GM12878 (cell line): ENCODE results near the gene LOXL4. TPM values are rescaled to one million over a fixed set of nuclear protein-coding genes. Genes with fewer than 3 reads are reported as not detected.

Experiments
- ATAC-seq: fragments of 200-7000 bp; cut with Tn5 transposase; 3 replicates; pipeline ENCODE4 v1.9.1; 2020; ENCODE audit warnings: mild to moderate bottlenecking, moderate library complexity
- BruUV-seq: library from RNA; stranded (reverse); fragments of 400-500 nt; replicated peaks from 2 replicates; lab custom pipeline; 2021; lab: Mats Ljungman, UMichigan
- CTCF ChIA-PET: fragments of 300-600 bp; sonication (Branson Sonifier 250); formaldehyde crosslinking; extraction: SDS; loops from one replicate; lab custom pipeline; 2021; ENCODE audit warnings: inconsistent platforms; lab: Yijun Ruan, JAX
- POLR2A ChIA-PET: fragments of 350-600 bp; formaldehyde crosslinking; extraction: SDS; loops from one replicate; lab custom pipeline; 2021; ENCODE audit warnings: inconsistent platforms; lab: Charles Lee
- RAD21 ChIA-PET: fragments of 300-600 bp; sonication (Branson Sonifier 250); formaldehyde crosslinking; loops from one replicate; lab custom pipeline; 2023; ENCODE audit warnings: antibody characterized with exemption; ENCODE audit not compliant: unreplicated experiment; lab: Charles Lee
- SMC1A ChIA-PET: fragments of 300-600 bp; sonication (Branson Sonifier 250); formaldehyde crosslinking; loops from one replicate; lab custom pipeline; 2023; ENCODE audit not compliant: unreplicated experiment, uncharacterized antibody; lab: Charles Lee
- DNase-seq: peaks from one replicate; pipeline ENCODE4 v3.0.0-alpha.2; 2011; ENCODE audit warnings: low read depth, low spot score
- FAIRE-seq: peaks from 3 replicates; lab custom pipeline; 2011; peaks lifted over from hg19 to GRCh38; lab: Jason Lieb, UNC
- H2AFZ ChIP-seq: 2 replicates; pipeline ENCODE4 v1.6.0; 2011; ENCODE audit warnings: low read depth, low read length, control low read depth; ENCODE audit not compliant: control insufficient read depth
- H3K27ac ChIP-seq: 2 replicates; pipeline ENCODE4 v1.5.1; 2011; ENCODE audit warnings: control low read depth; ENCODE audit not compliant: control insufficient read depth, insufficient read depth
- H3K27me3 ChIP-seq, 2 experiments: replicated peaks in 1 of 2; 2 replicates each; pipeline versions ENCODE4 v1.6.0 to v1.6.1; 2011; ENCODE audit warnings: low read length in 1 of 2; ENCODE audit not compliant: control insufficient read depth in 2 of 2, insufficient read depth in 2 of 2
- H3K36me3 ChIP-seq, 2 experiments: 2 replicates each; pipeline ENCODE4 v1.5.1; 2011; ENCODE audit warnings: low read length in 1 of 2; ENCODE audit not compliant: control insufficient read depth in 2 of 2, insufficient read depth in 2 of 2
- H3K4me1 ChIP-seq: 2 replicates; pipeline ENCODE4 v1.6.1; 2011; ENCODE audit warnings: mild to moderate bottlenecking, low read length, moderate library complexity, mixed read lengths; ENCODE audit not compliant: control insufficient read depth, insufficient read depth
- H3K4me2 ChIP-seq: 2 replicates; pipeline ENCODE4 v1.6.0; 2011; ENCODE audit warnings: control low read depth; ENCODE audit not compliant: control insufficient read depth, insufficient read depth
- H3K4me3 ChIP-seq: fragments of 200-600 bp; sonication (generic); 2 replicates; pipeline ENCODE4 v1.5.1; 2016
- H3K79me2 ChIP-seq: 2 replicates; pipeline ENCODE4 v1.6.0; 2011; ENCODE audit warnings: low read length; ENCODE audit not compliant: control insufficient read depth, insufficient read depth
- H3K9ac ChIP-seq: 2 replicates; pipeline ENCODE4 v1.8.0; 2011; ENCODE audit warnings: low read length, control low read depth, mixed read lengths; ENCODE audit not compliant: control insufficient read depth, insufficient read depth
- H3K9me3 ChIP-seq: replicated peaks from 3 replicates; pipeline ENCODE4 v1.5.1; 2011; ENCODE audit warnings: mild to moderate bottlenecking, low read length; ENCODE audit not compliant: control insufficient read depth, insufficient read depth
- H4K20me1 ChIP-seq: 2 replicates; pipeline ENCODE4 v1.6.0; 2011; ENCODE audit not compliant: control insufficient read depth, insufficient read depth
- BACH1 ChIP-seq: fragments of 450-650 bp; IDR thresholded peaks from 2 replicates; pipeline ENCODE4 v1.6.1; 2017; ENCODE audit warnings: mild to moderate bottlenecking, borderline replicate concordance
- BRCA1 ChIP-seq: IDR thresholded peaks from 2 replicates; pipeline ENCODE4 v1.6.1; 2011; ENCODE audit warnings: low read depth, low read length, improper control_type of control experiment
- HDGF ChIP-seq: fragments of 450-650 bp; IDR thresholded peaks from 2 replicates; pipeline ENCODE4 v1.6.1; 2016; ENCODE audit warnings: antibody characterized with exemption
- JUNB ChIP-seq: IDR thresholded peaks from 2 replicates; pipeline ENCODE4 v1.6.1; 2016; ENCODE audit warnings: antibody characterized with exemption, mild to moderate bottlenecking
- MEF2A ChIP-seq: IDR thresholded peaks from 2 replicates; pipeline ENCODE4 v1.6.1; 2011; ENCODE audit warnings: low read depth, mild to moderate bottlenecking, low read length, moderate library complexity; ENCODE audit not compliant: insufficient read depth
- PAX5 ChIP-seq: IDR thresholded peaks from 2 replicates; pipeline ENCODE4 v1.6.1; 2011; ENCODE audit warnings: low read depth, low read length, borderline replicate concordance
- RAD21 ChIP-seq: IDR thresholded peaks from 2 replicates; pipeline ENCODE4 v1.6.1; 2011; ENCODE audit warnings: mild to moderate bottlenecking, low read depth, low read length, moderate library complexity; ENCODE audit not compliant: insufficient read depth
- SRF ChIP-seq, 2 experiments: IDR thresholded peaks; 2 replicates each; pipeline ENCODE4 v1.6.1; 2011; ENCODE audit warnings: low read depth in 2 of 2, low read length in 2 of 2, mild to moderate bottlenecking in 1 of 2, moderate library complexity in 1 of 2
- ZNF207 ChIP-seq: fragments of 450-650 bp; IDR thresholded peaks from 2 replicates; pipeline ENCODE4 v1.6.1; 2014; ENCODE audit warnings: antibody characterized with exemption, mild to moderate bottlenecking, borderline replicate concordance
- WGBS: methylation state at CpG from one replicate; pipeline ENCODE4 v1.1.6; 2016; ENCODE audit warnings: low lambda C conversion rate; ENCODE audit not compliant: insufficient replicate concordance, insufficient coverage; ENCODE audit errors: missing lambda C conversion rate; 5-methylcytosine and 5-hydroxymethylcytosine counted together
- in situ Hi-C: fragments of 300-500 bp; cut with MboI; formaldehyde crosslinking; loops from 9 replicates; pipeline ENCODE4 v1.14.3; 2018; ENCODE audit warnings: mixed read lengths
- intact Hi-C: fragments of 100-400 bp; cut with micrococcal nuclease; formaldehyde crosslinking; loops from one replicate; pipeline ENCODE4 v1.14.2; 2022; ENCODE audit not compliant: unreplicated experiment
- polyA plus RNA-seq, 11 experiments: library from polyadenylated mRNA; depleted of rRNA in 4 of 11; unstranded in 6 of 11; stranded (reverse) in 5 of 11; fragments of >200 nt; fragmentation: Nextera tagmentation in 4 of 11; fragmentation: Illumina TruSeq in 1 of 11; extraction: Ambion mirVana in 4 of 11; extraction: Trizol in 1 of 11; gene quantifications; 1 replicate in 1 of 11; 2 replicates in 10 of 11; pipeline versions ENCODE4 v1.2.1 to v1.2.3, GENCODE V29; 2011 to 2016; ENCODE audit warnings: inconsistent platforms in 2 of 11, missing spikeins in 2 of 11, low read depth in 1 of 11
- total RNA-seq, 4 experiments: library from RNA; depleted of rRNA in 3 of 4; stranded (reverse); fragments of >200 nt in 3 of 4; fragmentation: Illumina TruSeq in 1 of 4; extraction: Trizol in 1 of 4; gene quantifications; 2 replicates each; pipeline versions ENCODE4 v1.2.1 to v1.2.3, GENCODE V29; 2013 to 2021
- TF ChIP-seq, protein P1 (sequence below): fragments of 150-350 bp; IDR thresholded peaks from 2 replicates; pipeline ENCODE4 v1.6.1; 2014; ENCODE audit warnings: mild to moderate bottlenecking, low read depth, low read length
- TF ChIP-seq, protein P2 (sequence below): IDR thresholded peaks from 2 replicates; pipeline ENCODE4 v1.6.1; 2011; ENCODE audit warnings: borderline replicate concordance, low read depth, mild to moderate bottlenecking, moderate library complexity, mixed read lengths, low read length; ENCODE audit not compliant: insufficient read depth; ENCODE audit errors: extremely low read length
- TF ChIP-seq, protein P3 (sequence below): fragments of 450-650 bp; formaldehyde crosslinking; IDR thresholded peaks from 2 replicates; pipeline ENCODE4 v1.4.0; 2022; ENCODE audit warnings: mild to moderate bottlenecking, moderate library complexity
- TF ChIP-seq, protein P4 (sequence below): fragments of 150-350 bp; IDR thresholded peaks from 2 replicates; pipeline ENCODE4 v1.6.1; 2016; ENCODE audit warnings: low read depth, low read length

The LOXL4 gene
- total and polyA plus RNA-seq, 10 of the 15 experiments (the other 5 are each of a cell fraction or from before 2014, with no cell fraction given), result 0.02 to 0.12 (median 0.08) TPM; not detected in 3

DNA sequence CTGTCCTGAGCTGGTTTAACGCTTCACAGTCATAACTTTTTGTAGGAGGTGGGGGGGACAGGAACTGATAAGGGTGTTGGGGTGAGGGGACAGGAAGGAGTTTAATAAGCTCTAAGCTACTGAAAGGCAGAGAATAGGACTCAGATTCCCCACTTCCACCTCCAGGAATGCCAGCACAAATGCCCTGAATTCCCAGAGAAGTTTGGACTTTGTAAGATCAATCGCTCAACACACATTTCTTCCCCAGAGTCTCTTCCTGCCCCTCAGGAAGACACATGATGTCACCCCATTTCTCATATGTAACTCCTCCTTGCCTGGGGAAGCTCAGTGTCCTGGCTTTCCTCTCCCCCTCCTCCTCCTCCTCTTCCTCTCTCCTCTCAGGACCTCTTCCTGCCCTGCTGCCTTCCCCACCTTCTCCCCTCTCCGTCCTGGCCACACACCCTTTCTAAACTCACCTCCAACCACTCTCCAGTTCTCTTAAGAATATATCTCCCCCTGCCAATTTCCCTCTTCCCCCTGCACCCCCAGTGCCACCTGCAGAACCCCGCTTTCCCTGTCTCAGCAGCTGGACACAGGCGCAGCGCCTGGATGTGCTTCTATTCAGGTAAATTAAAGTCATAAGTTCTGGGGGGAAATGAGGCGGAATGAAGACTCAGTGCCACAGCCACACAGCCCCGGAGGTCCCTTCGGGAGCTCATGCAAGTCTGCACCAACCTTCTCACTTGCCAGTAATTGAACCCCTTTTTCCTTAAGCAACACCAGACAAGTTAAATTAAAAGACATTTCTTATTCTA lies 5.3 kb upstream of the LOXL4 start (continued):
- TF ChIP-seq, protein P1, sequence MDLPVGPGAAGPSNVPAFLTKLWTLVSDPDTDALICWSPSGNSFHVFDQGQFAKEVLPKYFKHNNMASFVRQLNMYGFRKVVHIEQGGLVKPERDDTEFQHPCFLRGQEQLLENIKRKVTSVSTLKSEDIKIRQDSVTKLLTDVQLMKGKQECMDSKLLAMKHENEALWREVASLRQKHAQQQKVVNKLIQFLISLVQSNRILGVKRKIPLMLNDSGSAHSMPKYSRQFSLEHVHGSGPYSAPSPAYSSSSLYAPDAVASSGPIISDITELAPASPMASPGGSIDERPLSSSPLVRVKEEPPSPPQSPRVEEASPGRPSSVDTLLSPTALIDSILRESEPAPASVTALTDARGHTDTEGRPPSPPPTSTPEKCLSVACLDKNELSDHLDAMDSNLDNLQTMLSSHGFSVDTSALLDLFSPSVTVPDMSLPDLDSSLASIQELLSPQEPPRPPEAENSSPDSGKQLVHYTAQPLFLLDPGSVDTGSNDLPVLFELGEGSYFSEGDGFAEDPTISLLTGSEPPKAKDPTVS, result no peak
- TF ChIP-seq ZNF207 (no peak), RAD21 (no peak), HDGF (no peak)
- TF ChIP-seq, protein P2, sequence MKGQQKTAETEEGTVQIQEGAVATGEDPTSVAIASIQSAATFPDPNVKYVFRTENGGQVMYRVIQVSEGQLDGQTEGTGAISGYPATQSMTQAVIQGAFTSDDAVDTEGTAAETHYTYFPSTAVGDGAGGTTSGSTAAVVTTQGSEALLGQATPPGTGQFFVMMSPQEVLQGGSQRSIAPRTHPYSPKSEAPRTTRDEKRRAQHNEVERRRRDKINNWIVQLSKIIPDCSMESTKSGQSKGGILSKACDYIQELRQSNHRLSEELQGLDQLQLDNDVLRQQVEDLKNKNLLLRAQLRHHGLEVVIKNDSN, result no peak

DNA sequence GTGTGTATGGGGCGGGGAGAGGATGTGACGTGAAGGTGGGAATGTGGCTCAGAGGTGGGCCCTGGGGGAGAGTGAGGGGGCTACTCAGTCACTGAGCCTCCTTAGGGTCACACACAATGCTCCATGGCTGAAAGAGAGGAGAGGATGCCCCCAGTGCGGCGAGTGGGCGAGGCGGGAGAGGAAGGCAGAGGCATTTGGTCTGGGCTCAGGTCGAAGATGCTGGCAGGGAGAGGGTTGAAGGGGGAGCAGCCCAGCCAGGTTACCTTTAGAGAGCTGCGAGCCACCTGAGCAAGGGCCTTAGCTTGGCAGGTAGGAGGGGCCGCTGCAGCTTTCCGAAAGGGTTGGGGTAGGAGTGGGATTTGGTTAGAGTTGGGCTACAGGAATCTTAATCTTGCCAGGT lies 4.7 kb upstream of the LOXL4 start:
- Histone ChIP-seq H3K4me3 (no peak overlapping the region), H3K36me3 (no peaks in the 10 kb centered on the region), H3K79me2 (no peaks in the 10 kb centered on the region), H3K9me3 (no peaks in the 10 kb centered on the region), H3K9ac (no peak overlapping the region), H2AFZ (no peak overlapping the region), H4K20me1 (peaks cover 3% of the 10 kb centered on the region; the same call in 1 of the 2 replicates), H3K4me2 (no peak overlapping the region), H3K27ac (no peak overlapping the region), H3K4me1 (no peaks in the 10 kb centered on the region), H3K27me3 (peaks cover 7 to 8% of the 10 kb centered on the region in 2 experiments)
- in situ Hi-C loops, result no loop called here
- ChIA-PET CTCF (no interaction called here), SMC1A (no interaction called here), POLR2A (no interaction called here), RAD21 (no interaction called here)
- intact Hi-C loops, result no loop called here
- WGBS, result 56% methylated on average over 9 of the region's 10 CpGs
- ATAC-seq, result no peak
- FAIRE-seq, result no peak
- no peak for DNase-seq
- BruUV-seq, result no TSS peak
- TF ChIP-seq PAX5 (no peak), MEF2A (no peak), SRF (IDR thresholded peaks at IDR 0.05; ENCODE audit: low read depth in 2 of 2, low read length in 2 of 2) (no peak), BRCA1 (no peak), ZNF207 (no peak), BACH1 (no peak), JUNB (no peak)
- TF ChIP-seq, protein P3, sequence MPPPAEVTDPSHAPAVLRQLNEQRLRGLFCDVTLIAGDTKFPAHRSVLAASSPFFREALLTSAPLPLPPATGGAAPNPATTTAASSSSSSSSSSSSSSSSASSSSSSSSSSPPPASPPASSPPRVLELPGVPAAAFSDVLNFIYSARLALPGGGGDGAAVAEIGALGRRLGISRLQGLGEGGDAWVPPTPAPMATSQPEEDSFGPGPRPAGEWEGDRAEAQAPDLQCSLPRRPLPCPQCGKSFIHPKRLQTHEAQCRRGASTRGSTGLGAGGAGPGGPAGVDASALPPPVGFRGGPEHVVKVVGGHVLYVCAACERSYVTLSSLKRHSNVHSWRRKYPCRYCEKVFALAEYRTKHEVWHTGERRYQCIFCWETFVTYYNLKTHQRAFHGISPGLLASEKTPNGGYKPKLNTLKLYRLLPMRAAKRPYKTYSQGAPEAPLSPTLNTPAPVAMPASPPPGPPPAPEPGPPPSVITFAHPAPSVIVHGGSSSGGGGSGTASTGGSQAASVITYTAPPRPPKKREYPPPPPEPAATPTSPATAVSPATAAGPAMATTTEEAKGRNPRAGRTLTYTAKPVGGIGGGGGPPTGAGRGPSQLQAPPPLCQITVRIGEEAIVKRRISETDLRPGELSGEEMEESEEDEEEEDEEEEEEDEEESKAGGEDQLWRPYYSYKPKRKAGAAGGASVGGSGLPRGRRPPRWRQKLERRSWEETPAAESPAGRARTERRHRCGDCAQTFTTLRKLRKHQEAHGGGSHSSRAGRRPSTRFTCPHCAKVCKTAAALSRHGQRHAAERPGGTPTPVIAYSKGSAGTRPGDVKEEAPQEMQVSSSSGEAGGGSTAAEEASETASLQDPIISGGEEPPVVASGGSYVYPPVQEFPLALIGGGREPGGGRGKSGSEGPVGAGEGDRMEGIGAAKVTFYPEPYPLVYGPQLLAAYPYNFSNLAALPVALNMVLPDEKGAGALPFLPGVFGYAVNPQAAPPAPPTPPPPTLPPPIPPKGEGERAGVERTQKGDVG (CRISPR knock-in tag), result no peak
- TF ChIP-seq, protein P4, sequence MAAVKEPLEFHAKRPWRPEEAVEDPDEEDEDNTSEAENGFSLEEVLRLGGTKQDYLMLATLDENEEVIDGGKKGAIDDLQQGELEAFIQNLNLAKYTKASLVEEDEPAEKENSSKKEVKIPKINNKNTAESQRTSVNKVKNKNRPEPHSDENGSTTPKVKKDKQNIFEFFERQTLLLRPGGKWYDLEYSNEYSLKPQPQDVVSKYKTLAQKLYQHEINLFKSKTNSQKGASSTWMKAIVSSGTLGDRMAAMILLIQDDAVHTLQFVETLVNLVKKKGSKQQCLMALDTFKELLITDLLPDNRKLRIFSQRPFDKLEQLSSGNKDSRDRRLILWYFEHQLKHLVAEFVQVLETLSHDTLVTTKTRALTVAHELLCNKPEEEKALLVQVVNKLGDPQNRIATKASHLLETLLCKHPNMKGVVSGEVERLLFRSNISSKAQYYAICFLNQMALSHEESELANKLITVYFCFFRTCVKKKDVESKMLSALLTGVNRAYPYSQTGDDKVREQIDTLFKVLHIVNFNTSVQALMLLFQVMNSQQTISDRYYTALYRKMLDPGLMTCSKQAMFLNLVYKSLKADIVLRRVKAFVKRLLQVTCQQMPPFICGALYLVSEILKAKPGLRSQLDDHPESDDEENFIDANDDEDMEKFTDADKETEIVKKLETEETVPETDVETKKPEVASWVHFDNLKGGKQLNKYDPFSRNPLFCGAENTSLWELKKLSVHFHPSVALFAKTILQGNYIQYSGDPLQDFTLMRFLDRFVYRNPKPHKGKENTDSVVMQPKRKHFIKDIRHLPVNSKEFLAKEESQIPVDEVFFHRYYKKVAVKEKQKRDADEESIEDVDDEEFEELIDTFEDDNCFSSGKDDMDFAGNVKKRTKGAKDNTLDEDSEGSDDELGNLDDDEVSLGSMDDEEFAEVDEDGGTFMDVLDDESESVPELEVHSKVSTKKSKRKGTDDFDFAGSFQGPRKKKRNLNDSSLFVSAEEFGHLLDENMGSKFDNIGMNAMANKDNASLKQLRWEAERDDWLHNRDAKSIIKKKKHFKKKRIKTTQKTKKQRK, result no peak
